Osteocyte (in vitro differentiated cells): ENCODE results near the gene HTR4. TPM values are rescaled to one million over a fixed set of nuclear protein-coding genes. Genes with fewer than 3 reads are reported as not detected.

ENCODE experiments used
- DNase-seq: peaks from one replicate; pipeline ENCODE4 v3.0.0; 2021; ENCODE audit warnings: mixed read lengths; ENCODE audit not compliant: unreplicated experiment; ENCODE audit errors: extremely low spot score
- H3K27ac Mint-ChIP-seq: one replicate; pipeline ENCODE4 v1.8.0; 2021; ENCODE audit warnings: mild to moderate bottlenecking, mixed read lengths; ENCODE audit not compliant: unreplicated experiment
- H3K27me3 Mint-ChIP-seq: one replicate; pipeline ENCODE4 v1.8.0; 2021; ENCODE audit warnings: mixed read lengths; ENCODE audit not compliant: unreplicated experiment
- H3K36me3 Mint-ChIP-seq: one replicate; pipeline ENCODE4 v1.8.0; 2021; ENCODE audit warnings: mixed read lengths; ENCODE audit not compliant: unreplicated experiment
- H3K4me1 Mint-ChIP-seq: one replicate; pipeline ENCODE4 v1.8.0; 2021; ENCODE audit warnings: mixed read lengths; ENCODE audit not compliant: unreplicated experiment
- H3K4me3 Mint-ChIP-seq: one replicate; pipeline ENCODE4 v1.8.0; 2021; ENCODE audit warnings: mild to moderate bottlenecking, moderate library complexity, mixed read lengths; ENCODE audit not compliant: unreplicated experiment
- H3K9me3 Mint-ChIP-seq: one replicate; pipeline ENCODE4 v1.8.0; 2021; ENCODE audit warnings: mixed read lengths; ENCODE audit not compliant: unreplicated experiment
- total RNA-seq: library from RNA; stranded (reverse); gene quantifications from 2 replicates; pipeline ENCODE4 v1.2.1, GENCODE V29; 2021
- TF ChIP-seq, protein P1 (sequence below): fragments of 200-600 bp; sonication (generic); IDR thresholded peaks from 2 replicates; pipeline ENCODE4 v1.5.0; 2021; ENCODE audit warnings: antibody characterized with exemption, mild to moderate bottlenecking, moderate library complexity

Gene HTR4
- total RNA-seq, 1 donor from 2014 or later, result not detected

DNA sequence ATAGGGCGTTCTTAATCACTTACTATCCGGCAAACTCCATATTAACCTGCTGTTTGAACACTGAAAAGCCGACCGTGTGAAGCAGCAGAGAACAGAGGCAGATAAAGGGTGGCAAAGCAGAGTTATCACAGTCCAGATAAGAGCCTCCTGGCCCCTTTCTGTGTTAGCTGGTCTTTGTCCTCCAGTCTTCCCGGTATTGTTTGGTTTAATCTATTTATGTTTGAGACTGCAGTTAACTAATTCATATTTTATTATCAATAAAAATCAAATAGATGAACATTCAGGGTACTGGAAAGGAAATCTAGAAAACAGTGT, 6.0 kb upstream of the HTR4 start:
- Mint-ChIP-seq H3K27me3 (peaks cover 38% of the 10 kb centered on the region), H3K36me3 (no peaks in the 10 kb centered on the region), H3K27ac (no peak overlapping the region), H3K4me3 (no peak overlapping the region), H3K9me3 (no peaks in the 10 kb centered on the region), H3K4me1 (no peaks in the 10 kb centered on the region)
- TF ChIP-seq, protein P1, sequence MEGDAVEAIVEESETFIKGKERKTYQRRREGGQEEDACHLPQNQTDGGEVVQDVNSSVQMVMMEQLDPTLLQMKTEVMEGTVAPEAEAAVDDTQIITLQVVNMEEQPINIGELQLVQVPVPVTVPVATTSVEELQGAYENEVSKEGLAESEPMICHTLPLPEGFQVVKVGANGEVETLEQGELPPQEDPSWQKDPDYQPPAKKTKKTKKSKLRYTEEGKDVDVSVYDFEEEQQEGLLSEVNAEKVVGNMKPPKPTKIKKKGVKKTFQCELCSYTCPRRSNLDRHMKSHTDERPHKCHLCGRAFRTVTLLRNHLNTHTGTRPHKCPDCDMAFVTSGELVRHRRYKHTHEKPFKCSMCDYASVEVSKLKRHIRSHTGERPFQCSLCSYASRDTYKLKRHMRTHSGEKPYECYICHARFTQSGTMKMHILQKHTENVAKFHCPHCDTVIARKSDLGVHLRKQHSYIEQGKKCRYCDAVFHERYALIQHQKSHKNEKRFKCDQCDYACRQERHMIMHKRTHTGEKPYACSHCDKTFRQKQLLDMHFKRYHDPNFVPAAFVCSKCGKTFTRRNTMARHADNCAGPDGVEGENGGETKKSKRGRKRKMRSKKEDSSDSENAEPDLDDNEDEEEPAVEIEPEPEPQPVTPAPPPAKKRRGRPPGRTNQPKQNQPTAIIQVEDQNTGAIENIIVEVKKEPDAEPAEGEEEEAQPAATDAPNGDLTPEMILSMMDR, result no peak
- no peak for DNase-seq

DNA sequence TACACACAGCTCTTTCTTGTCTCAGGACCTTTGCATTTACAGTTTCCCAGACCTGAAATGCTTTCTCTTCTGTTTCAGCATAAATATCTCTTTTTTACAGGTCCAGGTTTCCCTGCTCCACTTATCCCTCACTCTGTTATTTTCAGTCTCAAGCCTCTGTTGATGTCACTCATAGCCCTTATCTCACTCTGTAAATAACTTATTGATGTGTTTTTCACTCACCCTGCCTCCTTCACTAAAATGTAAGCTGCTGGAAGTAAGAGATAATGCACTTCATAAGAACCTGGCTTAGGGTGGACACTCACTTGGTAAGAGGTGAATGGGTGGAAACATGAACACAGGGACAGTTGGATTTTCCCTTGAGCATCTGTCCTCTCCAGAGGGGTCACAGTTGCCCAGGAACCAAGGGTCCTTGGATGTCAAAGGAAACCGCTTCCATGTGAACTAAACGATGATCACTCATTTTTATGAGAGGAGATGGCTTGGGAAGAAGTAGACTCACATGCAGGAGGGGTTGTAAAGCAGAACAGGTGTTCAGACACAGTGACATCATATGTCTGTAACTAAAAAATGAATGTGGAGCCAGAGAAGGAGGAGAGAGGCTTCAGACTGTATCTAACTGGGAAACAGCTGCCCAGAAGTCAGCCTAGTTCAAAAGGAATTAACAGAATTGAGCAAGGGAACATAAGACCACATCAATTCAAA, 5.5 kb upstream of the HTR4 start:
- H3K9me3 Mint-ChIP-seq, result no peaks in the 10 kb centered on the region
- peaks cover 42% of the 10 kb centered on the region for H3K27me3 Mint-ChIP-seq
- no peak for DNase-seq
- H3K27ac Mint-ChIP-seq, result no peak overlapping the region
- H3K4me3 Mint-ChIP-seq, result no peak overlapping the region
- H3K36me3 Mint-ChIP-seq, result no peaks in the 10 kb centered on the region
- TF ChIP-seq, protein P1, result no peak
- H3K4me1 Mint-ChIP-seq, result no peaks in the 10 kb centered on the region

DNA sequence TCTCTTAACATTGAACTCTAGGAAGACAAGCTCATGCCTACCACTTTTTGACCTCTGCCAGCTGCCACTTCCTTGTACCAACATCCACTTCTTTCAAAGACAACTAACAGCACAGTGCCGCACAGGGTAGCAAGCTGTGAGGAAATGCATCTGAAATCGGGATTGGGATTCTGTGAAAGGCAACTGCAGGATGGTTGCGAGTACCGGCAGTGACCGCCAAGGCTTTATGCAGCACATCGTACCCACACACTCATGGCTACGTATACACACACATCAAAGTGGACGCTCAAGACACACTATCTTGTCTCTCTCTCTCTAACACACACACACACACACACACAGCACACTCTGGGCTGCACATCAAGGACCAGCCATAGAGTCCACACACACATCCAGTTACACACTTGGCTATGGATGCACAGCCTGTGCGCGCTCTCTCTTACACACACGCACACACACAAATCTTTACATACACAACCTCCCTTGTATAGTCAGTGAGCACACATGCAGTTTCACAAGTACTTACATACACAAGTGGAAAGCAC, 964 bp downstream of the HTR4 start:
- H3K36me3 Mint-ChIP-seq, result no peaks in the 10 kb centered on the region
- no peaks in the 10 kb centered on the region for H3K4me1 Mint-ChIP-seq
- DNase-seq, result no peak
- H3K9me3 Mint-ChIP-seq, result no peaks in the 10 kb centered on the region
- no peak overlapping the region for H3K4me3 Mint-ChIP-seq
- H3K27ac Mint-ChIP-seq, result no peak overlapping the region
- TF ChIP-seq, protein P1, result no peak
- peaks cover 58% of the 10 kb centered on the region for H3K27me3 Mint-ChIP-seq

DNA sequence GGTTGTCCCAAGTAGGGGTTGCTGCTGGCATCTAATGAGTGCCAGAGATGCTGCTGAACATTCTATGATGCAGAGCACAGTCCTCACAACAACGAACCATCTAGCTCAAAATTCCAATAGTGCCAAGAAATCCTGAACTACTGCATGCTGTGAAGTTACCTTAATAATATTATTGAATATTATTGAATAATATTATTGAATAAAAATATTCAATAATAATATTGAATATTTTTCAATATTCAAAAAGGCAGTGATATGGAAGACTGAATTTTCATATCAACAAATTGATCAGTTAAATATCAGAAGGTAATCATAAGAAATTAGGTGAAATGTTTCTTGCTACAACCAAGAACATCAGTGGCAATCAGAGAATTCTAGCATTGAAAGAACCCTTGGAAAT, 2.8 kb downstream of the HTR4 start:
- Mint-ChIP-seq H3K36me3 (no peaks in the 10 kb centered on the region), H3K9me3 (no peaks in the 10 kb centered on the region), H3K4me3 (no peak overlapping the region), H3K27me3 (peaks cover 56% of the 10 kb centered on the region), H3K4me1 (no peaks in the 10 kb centered on the region), H3K27ac (no peak overlapping the region)
- TF ChIP-seq, protein P1, result no peak
- no peak for DNase-seq

DNA sequence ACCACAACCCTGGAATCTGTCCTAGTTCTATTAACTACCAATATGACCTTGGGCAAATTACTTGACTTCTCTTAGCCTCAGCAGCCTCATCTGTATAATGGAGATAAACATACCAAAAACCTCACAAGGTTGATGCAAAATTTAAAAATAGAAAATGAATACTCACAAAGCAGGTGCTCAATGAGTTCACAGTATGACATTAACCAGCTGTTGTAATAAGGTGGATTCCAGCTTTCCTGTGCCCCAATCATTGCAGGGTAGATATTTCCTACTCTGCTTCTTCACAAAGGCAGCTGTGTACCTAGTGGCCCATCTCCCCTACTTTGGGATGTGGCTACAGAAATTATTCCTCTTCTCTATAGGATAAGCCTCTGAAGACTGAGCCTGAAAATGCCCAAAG, 8.8 kb downstream of the HTR4 start:
- Mint-ChIP-seq H3K4me3 (no peak overlapping the region), H3K27ac (no peak overlapping the region), H3K9me3 (no peaks in the 10 kb centered on the region), H3K27me3 (peaks cover 37% of the 10 kb centered on the region), H3K4me1 (no peaks in the 10 kb centered on the region), H3K36me3 (no peaks in the 10 kb centered on the region)
- TF ChIP-seq, protein P1, result no peak
- DNase-seq, result no peak
